Activated naive CD4-positive, alpha-beta T cell treated with anti-CD3 and anti-CD28 coated beads, Interleukin-2, amount 10 ng/mL, durations not matched to agents 7 days and 5 days (primary cell): ENCODE results near the gene U2AF2.

Source experiments
- CTCF ChIA-PET: fragments of 350-600 bp; sonication (Branson Sonifier 250); formaldehyde crosslinking; loops from one replicate; lab custom pipeline; 2021; ENCODE audit warnings: antibody characterized with exemption; lab: Charles Lee
- DNase-seq: peaks from one replicate; pipeline ENCODE4 v3.0.0-alpha.2; 2020
- H3K27ac Mint-ChIP-seq: one replicate; pipeline ENCODE4 v1.8.0; 2021; ENCODE audit warnings: mild to moderate bottlenecking, moderate library complexity, mixed read lengths
- H3K27me3 Mint-ChIP-seq: one replicate; pipeline ENCODE4 v1.8.0; 2021; ENCODE audit warnings: mild to moderate bottlenecking, mixed read lengths
- H3K36me3 Mint-ChIP-seq: one replicate; pipeline ENCODE4 v1.8.0; 2021; ENCODE audit warnings: mixed read lengths
- H3K4me1 Mint-ChIP-seq: one replicate; pipeline ENCODE4 v1.8.0; 2021; ENCODE audit warnings: mixed read lengths
- H3K4me3 Mint-ChIP-seq: one replicate; pipeline ENCODE4 v1.8.0; 2021; ENCODE audit warnings: mild to moderate bottlenecking, moderate library complexity, mixed read lengths
- H3K9me3 Mint-ChIP-seq: one replicate; pipeline ENCODE4 v1.8.0; 2021; ENCODE audit warnings: mixed read lengths

The U2AF2 gene

GRCh38 chr19:55615543-55616394 is 39.1 kb upstream of the U2AF2 start:
- Mint-ChIP-seq H3K4me3 (no peak overlapping the region), H3K9me3 (no peaks in the 10 kb centered on the region), H3K27ac (no peak overlapping the region), H3K27me3 (no peaks in the 10 kb centered on the region), H3K4me1 (peaks cover 14% of the 10 kb centered on the region), H3K36me3 (peaks cover 44% of the 10 kb centered on the region)
- CTCF ChIA-PET, result no interaction called here
- DNase-seq, result no peak

GRCh38 chr19:55616395-55616875 is 38.4 kb upstream of the U2AF2 start:
- H3K27ac Mint-ChIP-seq, result no peak overlapping the region
- no peaks in the 10 kb centered on the region for H3K27me3 Mint-ChIP-seq
- no peak for DNase-seq
- H3K4me1 Mint-ChIP-seq, result peaks cover 15% of the 10 kb centered on the region
- H3K4me3 Mint-ChIP-seq, result no peak overlapping the region
- CTCF ChIA-PET, result interaction anchor here (2.8 kb wide), 1 partner anchor 10 kb away, joined by 11 read pairs; the partner anchor contains the start of gene ZNF865
- no peaks in the 10 kb centered on the region for H3K9me3 Mint-ChIP-seq
- peaks cover 46% of the 10 kb centered on the region for H3K36me3 Mint-ChIP-seq

- DNase-seq, result no peak
- Mint-ChIP-seq H3K4me3 (no peak overlapping the region), H3K27ac (no peak overlapping the region), H3K36me3 (peaks cover 42% of the 10 kb centered on the region), H3K27me3 (no peaks in the 10 kb centered on the region), H3K9me3 (no peaks in the 10 kb centered on the region), H3K4me1 (peaks cover 15% of the 10 kb centered on the region)
- CTCF ChIA-PET, result interaction anchor here (2.8 to 4.9 kb wide), 2 partner anchors 11 to 15 kb away, joined by 11 to 23 read pairs; partner anchors contain the start of gene ZNF865
These were observed 37.4 kb upstream of the U2AF2 start for GRCh38 chr19:55617426-55617825.

- Mint-ChIP-seq H3K4me3 (no peak overlapping the region), H3K4me1 (peaks cover 18% of the 10 kb centered on the region), H3K36me3 (peaks cover 37% of the 10 kb centered on the region), H3K27ac (no peak overlapping the region), H3K27me3 (no peaks in the 10 kb centered on the region), H3K9me3 (no peaks in the 10 kb centered on the region)
- CTCF ChIA-PET, result interaction anchor here (0.5 to 4.9 kb wide), 3 partner anchors 12 to 511 kb away, joined by 3 to 23 read pairs (median 11); partner anchors contain the start of gene ZNF865
- no peak for DNase-seq
These were observed 36.4 kb upstream of the U2AF2 start for GRCh38 chr19:55618426-55618825.

- CTCF ChIA-PET, result interaction anchor here (2.8 to 4.9 kb wide), 2 partner anchors 13 kb away, joined by 11 to 23 read pairs; partner anchors contain the start of gene ZNF865
- Mint-ChIP-seq H3K27me3 (no peaks in the 10 kb centered on the region), H3K4me3 (no peak overlapping the region), H3K4me1 (peaks cover 25% of the 10 kb centered on the region), H3K9me3 (peaks cover 2% of the 10 kb centered on the region), H3K36me3 (peaks cover 41% of the 10 kb centered on the region), H3K27ac (no peak overlapping the region)
- no peak for DNase-seq
These were observed 35.5 kb upstream of the U2AF2 start for GRCh38 chr19:55619286-55619685.

- H3K36me3 Mint-ChIP-seq, result peaks cover 39% of the 10 kb centered on the region
- peaks cover 32% of the 10 kb centered on the region for H3K4me1 Mint-ChIP-seq
- no peak for DNase-seq
- peak overlapping the region; percentile 25 for H3K27ac Mint-ChIP-seq
- H3K4me3 Mint-ChIP-seq, result no peak overlapping the region
- H3K27me3 Mint-ChIP-seq, result peaks cover 4% of the 10 kb centered on the region
- CTCF ChIA-PET, result interaction anchor here (1.2 to 4.9 kb wide), 2 partner anchors 11 to 15 kb away, joined by 6 to 23 read pairs; partner anchors contain the start of gene ZNF865
- peaks cover 2% of the 10 kb centered on the region for H3K9me3 Mint-ChIP-seq
These were observed 34.2 kb upstream of the U2AF2 start for GRCh38 chr19:55620410-55621204.

- H3K4me1 Mint-ChIP-seq, result peaks cover 38% of the 10 kb centered on the region
- no peak for DNase-seq
These were observed 33.6 kb upstream of the U2AF2 start for GRCh38 chr19:55621205-55621672.

GRCh38 chr19:55621673-55622231 is 33.1 kb upstream of the U2AF2 start:
- Mint-ChIP-seq H3K36me3 (peaks cover 36% of the 10 kb centered on the region), H3K4me3 (no peak overlapping the region), H3K9me3 (peaks cover 2% of the 10 kb centered on the region), H3K27ac (no peak overlapping the region), H3K4me1 (peaks cover 43% of the 10 kb centered on the region), H3K27me3 (peaks cover 10% of the 10 kb centered on the region)
- CTCF ChIA-PET, result interaction anchor here (4.9 kb wide), 1 partner anchor 10 kb away, joined by 23 read pairs; no protein-coding TSS in a partner anchor
- DNase-seq, result no peak

More at GRCh38 chr19:55621205-55621672, 33.6 kb upstream of the U2AF2 start:
- CTCF ChIA-PET, result interaction anchor here (1.2 to 4.9 kb wide), 2 partner anchors 11 to 15 kb away, joined by 6 to 23 read pairs; partner anchors contain the start of gene ZNF865
- Mint-ChIP-seq H3K27ac (no peak overlapping the region), H3K9me3 (peaks cover 2% of the 10 kb centered on the region), H3K27me3 (peaks cover 5% of the 10 kb centered on the region), H3K36me3 (peaks cover 39% of the 10 kb centered on the region), H3K4me3 (no peak overlapping the region)

- CTCF ChIA-PET, result interaction anchor here (0.9 to 1.4 kb wide), 2 partner anchors 9 to 16 kb away, joined by 3 to 4 read pairs; no protein-coding TSS in a partner anchor
- Mint-ChIP-seq H3K4me1 (peaks cover 50% of the 10 kb centered on the region), H3K4me3 (no peak overlapping the region), H3K27ac (no peak overlapping the region), H3K27me3 (peaks cover 16% of the 10 kb centered on the region), H3K36me3 (peaks cover 32% of the 10 kb centered on the region), H3K9me3 (peaks cover 2% of the 10 kb centered on the region)
- DNase-seq, result no peak
These were observed 32.4 kb upstream of the U2AF2 start for GRCh38 chr19:55622242-55622969.

GRCh38 chr19:55623130-55623529 is 31.7 kb upstream of the U2AF2 start:
- Mint-ChIP-seq H3K36me3 (peaks cover 28% of the 10 kb centered on the region), H3K27ac (peak overlapping the region; percentile 19), H3K27me3 (peaks cover 23% of the 10 kb centered on the region), H3K4me1 (peaks cover 55% of the 10 kb centered on the region), H3K9me3 (peaks cover 2% of the 10 kb centered on the region), H3K4me3 (no peak overlapping the region)
- CTCF ChIA-PET, result interaction anchor here (0.9 to 1.5 kb wide), 3 partner anchors 8 to 17 kb away, joined by 3 to 4 read pairs (median 3); no protein-coding TSS in a partner anchor
- no peak for DNase-seq

GRCh38 chr19:55623561-55623960 is 31.3 kb upstream of the U2AF2 start:
- CTCF ChIA-PET, result interaction anchor here (0.6 to 1.5 kb wide), 3 partner anchors 16 to 535 kb away, joined by 3 to 4 read pairs (median 3); no protein-coding TSS in a partner anchor
- no peak for DNase-seq
- H3K27ac Mint-ChIP-seq, result peak overlapping the region; percentile 19
- H3K9me3 Mint-ChIP-seq, result peaks cover 2% of the 10 kb centered on the region
- H3K36me3 Mint-ChIP-seq, result peaks cover 28% of the 10 kb centered on the region
- no peak overlapping the region for H3K4me3 Mint-ChIP-seq
- H3K27me3 Mint-ChIP-seq, result peaks cover 27% of the 10 kb centered on the region
- H3K4me1 Mint-ChIP-seq, result peaks cover 56% of the 10 kb centered on the region

- peaks cover 26% of the 10 kb centered on the region for H3K36me3 Mint-ChIP-seq
- peak; percentile 93 for DNase-seq
- CTCF ChIA-PET, result interaction anchor here (0.6 to 3.4 kb wide), 8 partner anchors 9 to 536 kb away, joined by 3 to 15 read pairs (median 3); partner anchors contain the start of gene ZNF865
- H3K27ac Mint-ChIP-seq, result peak within 1 kb of the TSS; percentile 98
- H3K4me1 Mint-ChIP-seq, result peaks cover 56% of the 10 kb centered on the region
- peaks cover 2% of the 10 kb centered on the region for H3K9me3 Mint-ChIP-seq
- H3K4me3 Mint-ChIP-seq, result peak within 1 kb of the TSS; percentile 92
- peaks cover 35% of the 10 kb centered on the region for H3K27me3 Mint-ChIP-seq
These were observed 30.5 kb upstream of the U2AF2 start, which contains the start of gene ZNF784 for GRCh38 chr19:55624109-55625003. TSS of gene ZNF784 (minus strand) at chr19:55624566. CDS start at chr19:55624561, 5 bp downstream.
